Cardiac fibroblast (primary cell): ENCODE data around the gene TENT4B.
A peak's percentile ranks its signal among the peaks of the same experiment; 100 is the strongest.

Experiments
- DNase-seq, 2 donors: peaks; one replicate each; pipeline versions ENCODE4 v3.0.0 to v3.0.0-alpha.2; 2010; ENCODE audit warnings: low read depth in 2 of 2
- H3K4me3 ChIP-seq, 2 donors: replicated peaks in 1 of 2; 1 replicate in 1 of 2; 2 replicates in 1 of 2; pipeline ENCODE4 v1.5.1; 2011; ENCODE audit warnings: low read depth in 2 of 2, low read length in 2 of 2, mild to moderate bottlenecking in 2 of 2, moderate library complexity in 1 of 2
- CTCF ChIP-seq: IDR thresholded peaks from one replicate; pipeline ENCODE4 v1.5.1; 2011; ENCODE audit warnings: low read depth, mild to moderate bottlenecking, low read length, inconsistent platforms

TENT4B gene

GRCh38 chr16:50201787-50202186, 48.7 kb downstream of the TENT4B start:
- TF ChIP-seq CTCF, result no peak
- H3K4me3 ChIP-seq, result no peak overlapping the region
- peak in 1 of 2 donors; percentile 43 for DNase-seq

GRCh38 chr16:50202926-50203624, 50.0 kb downstream of the TENT4B start:
- peak; percentile 93 to 96 for DNase-seq
- no peak for TF ChIP-seq CTCF
- H3K4me3 ChIP-seq, result no peak overlapping the region

- no peak for TF ChIP-seq CTCF
- DNase-seq, result no peak
- H3K4me3 ChIP-seq, result no peak overlapping the region
Measured at GRCh38 chr16:50203681-50204080, 50.6 kb downstream of the TENT4B start.

GRCh38 chr16:50204453-50205108, 51.5 kb downstream of the TENT4B start:
- no peak overlapping the region for H3K4me3 ChIP-seq
- no peak for TF ChIP-seq CTCF
- DNase-seq, result no peak

- H3K4me3 ChIP-seq, result no peak overlapping the region
- peak; percentile 56 to 68 for DNase-seq
- no peak for TF ChIP-seq CTCF
Measured at GRCh38 chr16:50207652-50208051, 54.5 kb downstream of the TENT4B start.

GRCh38 chr16:50208460-50208931, 55.4 kb downstream of the TENT4B start:
- TF ChIP-seq CTCF, result no peak
- H3K4me3 ChIP-seq, result no peak overlapping the region
- DNase-seq, result peak in 1 of 2 donors; percentile 67
